ENCODE measurements around the gene NAALADL2.
"Not testable (repeated sequence)": the region's sequence is repeated elsewhere in the genome, so short reads cannot be mapped to it uniquely, and the experiment has no call there.

The NAALADL2 gene

DNA sequence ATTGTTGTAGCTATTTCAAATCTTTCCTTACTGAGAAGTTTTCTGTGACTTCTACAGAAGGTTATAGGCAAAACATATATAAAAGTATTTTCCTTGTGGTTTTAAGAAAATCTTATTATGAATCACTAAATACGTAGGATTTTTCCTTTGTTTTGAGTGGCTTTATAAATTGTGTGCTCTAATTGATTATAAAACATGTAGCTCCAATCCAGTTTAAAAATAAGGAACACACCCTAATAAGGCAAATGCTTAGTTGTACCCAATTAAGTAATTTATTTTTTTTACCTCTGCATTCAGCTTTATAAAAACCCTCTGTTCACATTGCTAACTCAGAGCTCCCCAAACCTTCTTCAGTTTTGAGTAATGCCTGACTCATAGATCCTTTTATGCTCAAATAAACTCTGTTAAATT, 408.0 kb downstream of the NAALADL2 start:
- POLR2A ChIA-PET: no interaction called here
- no peak overlapping the region for H3K27ac ChIP-seq (ENCODE audit: insufficient read depth in 1 of 2, low read depth in 1 of 2, low read length in 2 of 2, poor library complexity in 1 of 2, severe bottlenecking in 2 of 2)
- no CpG with 5 or more reads among the region's 1 CpG for WGBS (ENCODE audit: insufficient coverage)

DNA sequence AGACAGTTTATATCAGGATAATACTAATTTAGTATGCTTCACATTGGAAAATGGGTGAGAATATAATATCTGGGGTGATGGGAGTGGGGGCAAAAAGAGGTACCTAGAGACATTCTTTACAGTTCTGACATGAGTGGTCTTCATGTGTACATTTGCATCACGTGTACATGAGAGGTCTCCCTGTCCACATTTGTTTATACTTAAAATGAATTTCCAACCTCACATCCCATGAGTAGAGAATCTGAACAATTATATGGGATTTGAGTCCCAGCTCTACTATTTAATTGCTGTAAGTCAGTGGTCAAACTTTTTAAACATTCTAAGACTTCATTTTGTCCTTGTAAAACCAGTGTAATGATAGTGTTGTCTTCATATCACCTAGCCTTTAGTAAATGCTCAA, 408.4 kb downstream of the NAALADL2 start:
- no peaks in the 10 kb centered on the region for H3K4me1 ChIP-seq (ENCODE audit: control extremely low read depth in 1 of 4, control insufficient read depth in 4 of 4, insufficient read depth in 4 of 4, low read length in 3 of 4)
- H3K4me3 ChIP-seq (ENCODE audit: control insufficient read depth in 1 of 7, extremely low read depth in 1 of 7, insufficient read depth in 4 of 7, low read depth in 2 of 7, low read length in 6 of 7): no peak overlapping the region
- H3K36me3 ChIP-seq (ENCODE audit: control insufficient read depth in 4 of 4, insufficient read depth in 4 of 4, low read length in 3 of 4): no peaks in the 10 kb centered on the region
- WGBS (ENCODE audit: insufficient coverage): no CpG with 5 or more reads among the region's 1 CpG
- no peaks in the 10 kb centered on the region for H3K9me3 ChIP-seq (ENCODE audit: control extremely low read depth in 1 of 5, control insufficient read depth in 4 of 5, insufficient read depth in 2 of 5, low read depth in 1 of 5, low read length in 4 of 5)
- POLR2A ChIA-PET: no interaction called here
- H3K27me3 ChIP-seq (replicated peaks in 2 of 5; ENCODE audit: control insufficient read depth in 4 of 5, insufficient read depth in 5 of 5, low read length in 4 of 5): no peaks in the 10 kb centered on the region
- DNase-seq: no peak
- no peak overlapping the region for H3K27ac ChIP-seq (ENCODE audit: insufficient read depth in 1 of 2, low read depth in 1 of 2, low read length in 2 of 2, poor library complexity in 1 of 2, severe bottlenecking in 2 of 2)
- CTCF ChIA-PET: no interaction called here

More for the DNA sequence above, 408.0 kb downstream of the NAALADL2 start:
- no peak overlapping the region for H3K4me3 ChIP-seq (ENCODE audit: control insufficient read depth in 1 of 7, extremely low read depth in 1 of 7, insufficient read depth in 4 of 7, low read depth in 2 of 7, low read length in 6 of 7)
- no peaks in the 10 kb centered on the region for H3K9me3 ChIP-seq (ENCODE audit: control extremely low read depth in 1 of 5, control insufficient read depth in 4 of 5, insufficient read depth in 2 of 5, low read depth in 1 of 5, low read length in 4 of 5)
- no peak for DNase-seq
- CTCF ChIA-PET: no interaction called here
- H3K27me3 ChIP-seq (replicated peaks in 2 of 5; ENCODE audit: control insufficient read depth in 4 of 5, insufficient read depth in 5 of 5, low read length in 4 of 5): no peaks in the 10 kb centered on the region
- H3K4me1 ChIP-seq (ENCODE audit: control extremely low read depth in 1 of 4, control insufficient read depth in 4 of 4, insufficient read depth in 4 of 4, low read length in 3 of 4): no peaks in the 10 kb centered on the region
- H3K36me3 ChIP-seq (ENCODE audit: control insufficient read depth in 4 of 4, insufficient read depth in 4 of 4, low read length in 3 of 4): no peaks in the 10 kb centered on the region

DNA sequence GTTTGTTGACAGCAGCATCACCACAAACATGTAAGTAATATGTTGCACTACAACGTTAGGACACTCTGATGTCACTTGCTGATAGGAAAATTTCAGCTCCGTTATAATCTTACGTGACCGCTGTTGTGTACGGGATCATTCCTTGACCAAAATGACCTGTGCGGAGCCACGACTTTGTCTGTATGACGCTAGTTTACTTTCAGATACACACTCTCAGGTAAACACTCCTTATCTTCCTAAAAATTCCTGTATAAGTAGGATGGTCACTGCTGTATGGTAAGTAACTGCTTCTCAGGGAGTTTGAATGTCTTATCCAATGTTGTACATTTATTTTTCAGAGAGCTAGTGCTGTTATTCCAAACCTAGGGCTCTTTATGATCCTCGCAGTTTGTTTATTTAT, 410.3 kb downstream of the NAALADL2 start:
- H3K4me1 ChIP-seq (ENCODE audit: control extremely low read depth in 1 of 4, control insufficient read depth in 4 of 4, insufficient read depth in 4 of 4, low read length in 3 of 4): no peaks in the 10 kb centered on the region
- ChIA-PET CTCF (interaction anchor here (1.5 kb wide), 1 partner anchor 9 kb away, joined by 4 read pairs; no protein-coding TSS in a partner anchor), POLR2A (no interaction called here)
- WGBS (ENCODE audit: insufficient coverage): 98% methylated on average over 5 of the region's 9 CpGs
- no peaks in the 10 kb centered on the region for H3K9me3 ChIP-seq (ENCODE audit: control extremely low read depth in 1 of 5, control insufficient read depth in 4 of 5, insufficient read depth in 2 of 5, low read depth in 1 of 5, low read length in 4 of 5)
- H3K27ac ChIP-seq (ENCODE audit: insufficient read depth in 1 of 2, low read depth in 1 of 2, low read length in 2 of 2, poor library complexity in 1 of 2, severe bottlenecking in 2 of 2): no peak overlapping the region
- DNase-seq: no peak
- H3K4me3 ChIP-seq (ENCODE audit: control insufficient read depth in 1 of 7, extremely low read depth in 1 of 7, insufficient read depth in 4 of 7, low read depth in 2 of 7, low read length in 6 of 7): no peak overlapping the region
- no peaks in the 10 kb centered on the region for H3K27me3 ChIP-seq (replicated peaks in 2 of 5; ENCODE audit: control insufficient read depth in 4 of 5, insufficient read depth in 5 of 5, low read length in 4 of 5)
- no peaks in the 10 kb centered on the region for H3K36me3 ChIP-seq (ENCODE audit: control insufficient read depth in 4 of 4, insufficient read depth in 4 of 4, low read length in 3 of 4)

DNA sequence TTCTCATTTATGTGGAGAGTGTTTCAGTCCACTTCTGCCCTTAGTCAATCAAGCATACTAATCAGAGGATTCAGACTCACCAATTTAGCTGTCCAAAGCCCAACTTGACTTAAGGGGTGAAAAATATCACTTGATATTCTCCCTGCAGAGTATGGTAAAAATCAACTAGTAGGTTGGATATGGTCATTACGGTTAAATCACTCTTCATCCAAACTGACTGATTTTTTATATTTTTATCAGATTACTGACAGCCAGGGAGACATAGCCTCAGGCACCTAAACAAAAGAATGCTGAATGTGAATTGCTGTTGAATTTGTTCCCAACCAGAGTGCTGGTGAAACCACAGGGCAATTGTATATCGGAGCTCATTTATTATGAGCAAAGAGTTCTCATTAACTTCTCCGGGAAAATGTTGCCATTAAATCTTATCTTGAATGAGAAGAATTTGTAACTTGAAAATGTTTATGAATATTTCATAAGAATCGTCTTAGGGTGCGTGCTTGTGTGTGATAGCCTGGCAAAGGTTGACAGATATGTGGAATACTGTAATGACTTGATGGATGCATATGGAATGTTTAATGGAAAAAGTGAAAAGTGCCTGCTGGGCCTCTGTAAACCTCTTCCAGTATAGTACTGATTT, 411.2 kb downstream of the NAALADL2 start:
- no peaks in the 10 kb centered on the region for H3K27me3 ChIP-seq (replicated peaks in 2 of 5; ENCODE audit: control insufficient read depth in 4 of 5, insufficient read depth in 5 of 5, low read length in 4 of 5)
- no peaks in the 10 kb centered on the region for H3K9me3 ChIP-seq (ENCODE audit: control extremely low read depth in 1 of 5, control insufficient read depth in 4 of 5, insufficient read depth in 2 of 5, low read depth in 1 of 5, low read length in 4 of 5)
- no peak for DNase-seq
- no peak overlapping the region for H3K4me3 ChIP-seq (ENCODE audit: control insufficient read depth in 1 of 7, extremely low read depth in 1 of 7, insufficient read depth in 4 of 7, low read depth in 2 of 7, low read length in 6 of 7)
- no peaks in the 10 kb centered on the region for H3K4me1 ChIP-seq (ENCODE audit: control extremely low read depth in 1 of 4, control insufficient read depth in 4 of 4, insufficient read depth in 4 of 4, low read length in 3 of 4)
- H3K27ac ChIP-seq (ENCODE audit: insufficient read depth in 1 of 2, low read depth in 1 of 2, low read length in 2 of 2, poor library complexity in 1 of 2, severe bottlenecking in 2 of 2): no peak overlapping the region
- ChIA-PET POLR2A (no interaction called here), CTCF (no interaction called here)
- WGBS (ENCODE audit: insufficient coverage): 98% methylated on average over 4 of the region's 5 CpGs
- no peaks in the 10 kb centered on the region for H3K36me3 ChIP-seq (ENCODE audit: control insufficient read depth in 4 of 4, insufficient read depth in 4 of 4, low read length in 3 of 4)

DNA sequence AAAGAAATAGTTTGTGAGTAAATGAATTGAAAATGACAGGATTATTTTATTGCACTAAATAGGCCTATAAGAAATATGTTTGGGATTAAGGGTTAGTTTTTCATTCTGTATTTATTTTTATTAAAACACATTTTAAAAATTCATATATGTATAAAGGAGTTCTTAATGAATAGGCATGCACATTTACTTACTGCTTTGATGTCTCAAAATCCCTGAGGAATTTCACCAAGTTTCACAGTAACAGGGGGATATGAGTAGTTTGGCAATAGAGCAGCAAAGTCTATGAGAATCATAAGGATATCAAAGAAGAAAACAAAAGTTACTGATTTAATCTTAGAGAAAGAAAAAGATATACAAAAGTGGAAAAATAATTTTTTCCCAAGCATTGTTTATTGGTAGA, 411.7 kb downstream of the NAALADL2 start:
- Histone ChIP-seq H3K4me1 (ENCODE audit: control extremely low read depth in 1 of 4, control insufficient read depth in 4 of 4, insufficient read depth in 4 of 4, low read length in 3 of 4) (no peaks in the 10 kb centered on the region), H3K4me3 (ENCODE audit: control insufficient read depth in 1 of 7, extremely low read depth in 1 of 7, insufficient read depth in 4 of 7, low read depth in 2 of 7, low read length in 6 of 7) (no peak overlapping the region), H3K27me3 (replicated peaks in 2 of 5; ENCODE audit: control insufficient read depth in 4 of 5, insufficient read depth in 5 of 5, low read length in 4 of 5) (no peaks in the 10 kb centered on the region), H3K36me3 (ENCODE audit: control insufficient read depth in 4 of 4, insufficient read depth in 4 of 4, low read length in 3 of 4) (no peaks in the 10 kb centered on the region), H3K27ac (ENCODE audit: insufficient read depth in 1 of 2, low read depth in 1 of 2, low read length in 2 of 2, poor library complexity in 1 of 2, severe bottlenecking in 2 of 2) (no peak overlapping the region), H3K9me3 (ENCODE audit: control extremely low read depth in 1 of 5, control insufficient read depth in 4 of 5, insufficient read depth in 2 of 5, low read depth in 1 of 5, low read length in 4 of 5) (no peaks in the 10 kb centered on the region)
- CTCF ChIA-PET: no interaction called here
- DNase-seq: no peak
- POLR2A ChIA-PET: no interaction called here

DNA sequence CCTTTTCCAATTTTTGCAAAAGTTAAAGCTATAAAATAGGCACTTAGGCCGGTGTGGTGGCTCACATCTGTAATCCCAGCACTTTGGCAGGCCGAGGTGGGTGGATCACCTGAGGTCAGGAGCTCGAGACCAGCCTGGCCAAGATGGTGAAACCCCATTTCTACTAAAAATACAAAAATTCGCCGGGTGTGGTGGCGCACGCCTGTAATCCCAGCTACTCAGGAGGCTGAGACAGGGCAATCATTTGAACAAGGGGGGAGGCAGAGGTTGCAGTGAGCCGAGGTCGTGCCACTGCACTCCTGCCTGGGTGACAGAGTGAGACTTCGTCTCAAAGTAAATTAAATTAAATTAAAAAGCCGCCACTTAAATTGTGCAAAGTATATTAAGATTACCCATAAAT, 412.3 kb downstream of the NAALADL2 start:
- H3K9me3 ChIP-seq (ENCODE audit: control extremely low read depth in 1 of 5, control insufficient read depth in 4 of 5, insufficient read depth in 2 of 5, low read depth in 1 of 5, low read length in 4 of 5); H3K27ac ChIP-seq (ENCODE audit: insufficient read depth in 1 of 2, low read depth in 1 of 2, low read length in 2 of 2, poor library complexity in 1 of 2, severe bottlenecking in 2 of 2); H3K4me1 ChIP-seq (ENCODE audit: control extremely low read depth in 1 of 4, control insufficient read depth in 4 of 4, insufficient read depth in 4 of 4, low read length in 3 of 4); H3K36me3 ChIP-seq (ENCODE audit: control insufficient read depth in 4 of 4, insufficient read depth in 4 of 4, low read length in 3 of 4); DNase-seq; H3K4me3 ChIP-seq (ENCODE audit: control insufficient read depth in 1 of 7, extremely low read depth in 1 of 7, insufficient read depth in 4 of 7, low read depth in 2 of 7, low read length in 6 of 7); CTCF ChIA-PET; H3K27me3 ChIP-seq (replicated peaks in 2 of 5; ENCODE audit: control insufficient read depth in 4 of 5, insufficient read depth in 5 of 5, low read length in 4 of 5); POLR2A ChIA-PET: not testable (repeated sequence)
- WGBS (ENCODE audit: insufficient coverage): 97% methylated on average over 5 of the region's 11 CpGs

DNA sequence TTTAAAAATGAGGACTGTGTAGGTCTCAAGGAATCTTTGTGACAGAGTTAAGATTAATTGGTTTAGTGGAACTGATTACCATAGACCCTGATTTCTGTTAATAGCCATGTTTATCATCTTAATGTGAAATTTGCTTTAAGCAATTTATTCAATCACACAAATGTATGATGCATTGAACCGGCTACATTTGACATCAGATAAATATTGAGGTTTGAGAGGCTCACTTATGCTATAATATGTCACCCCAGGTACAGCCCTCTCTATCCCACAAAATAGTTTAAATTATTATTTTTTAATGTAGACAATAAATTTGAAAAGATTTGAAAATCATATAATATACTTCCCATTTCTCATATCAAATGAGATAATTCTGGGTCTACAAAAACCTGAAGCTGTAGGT, 413.3 kb downstream of the NAALADL2 start:
- no peak for DNase-seq
- no peak overlapping the region for H3K4me3 ChIP-seq (ENCODE audit: control insufficient read depth in 1 of 7, extremely low read depth in 1 of 7, insufficient read depth in 4 of 7, low read depth in 2 of 7, low read length in 6 of 7)
- H3K27ac ChIP-seq (ENCODE audit: insufficient read depth in 1 of 2, low read depth in 1 of 2, low read length in 2 of 2, poor library complexity in 1 of 2, severe bottlenecking in 2 of 2): no peak overlapping the region
- no peaks in the 10 kb centered on the region for H3K9me3 ChIP-seq (ENCODE audit: control extremely low read depth in 1 of 5, control insufficient read depth in 4 of 5, insufficient read depth in 2 of 5, low read depth in 1 of 5, low read length in 4 of 5)
- WGBS (ENCODE audit: insufficient coverage): no CpG with 5 or more reads among the region's 1 CpG
- H3K27me3 ChIP-seq (replicated peaks in 2 of 5; ENCODE audit: control insufficient read depth in 4 of 5, insufficient read depth in 5 of 5, low read length in 4 of 5): no peaks in the 10 kb centered on the region
- no peaks in the 10 kb centered on the region for H3K36me3 ChIP-seq (ENCODE audit: control insufficient read depth in 4 of 4, insufficient read depth in 4 of 4, low read length in 3 of 4)
- POLR2A ChIA-PET: no interaction called here
- CTCF ChIA-PET: no interaction called here
- H3K4me1 ChIP-seq (ENCODE audit: control extremely low read depth in 1 of 4, control insufficient read depth in 4 of 4, insufficient read depth in 4 of 4, low read length in 3 of 4): no peaks in the 10 kb centered on the region

All from common myeloid progenitor, CD34-positive (primary cell).